NOMO-1 treated with dmso at 0.1 percent for 144 hours (cell line): ENCODE results near the gene CACNA1G.

ENCODE experiments used
- DNase-seq: peaks from one replicate; lab custom pipeline; 2025; ENCODE audit not compliant: unreplicated experiment; lab: John Stamatoyannopoulos, UW

Gene CACNA1G

GRCh38 chr17:50533185-50533584 lies 27.3 kb upstream of the CACNA1G start:
- no peak for DNase-seq

GRCh38 chr17:50533720-50534148 lies 26.8 kb upstream of the CACNA1G start:
- no peak for DNase-seq

GRCh38 chr17:50534222-50534978 lies 26.1 kb upstream of the CACNA1G start:
- DNase-seq = no peak

GRCh38 chr17:50534979-50535326 lies 25.6 kb upstream of the CACNA1G start:
- DNase-seq = no peak

GRCh38 chr17:50535407-50535806 lies 25.1 kb upstream of the CACNA1G start:
- no peak for DNase-seq

- DNase-seq = no peak
Observed at GRCh38 chr17:50536683-50537646, 23.6 kb upstream of the CACNA1G start.

GRCh38 chr17:50537721-50538548 lies 22.6 kb upstream of the CACNA1G start:
- no peak for DNase-seq

GRCh38 chr17:50538549-50539410 lies 21.7 kb upstream of the CACNA1G start:
- DNase-seq = no peak

GRCh38 chr17:50539762-50540559 lies 20.6 kb upstream of the CACNA1G start:
- DNase-seq = no peak

- no peak for DNase-seq
Observed at GRCh38 chr17:50540560-50541401, 19.7 kb upstream of the CACNA1G start.

GRCh38 chr17:50541402-50541715 lies 19.2 kb upstream of the CACNA1G start:
- DNase-seq = no peak

- DNase-seq = peak; percentile 32
Observed at GRCh38 chr17:50541716-50542688, 18.5 kb upstream of the CACNA1G start.

GRCh38 chr17:50542795-50543774 lies 17.4 kb upstream of the CACNA1G start:
- no peak for DNase-seq

GRCh38 chr17:50544516-50544915 lies 16.0 kb upstream of the CACNA1G start:
- no peak for DNase-seq

GRCh38 chr17:50545311-50545710 lies 15.2 kb upstream of the CACNA1G start:
- no peak for DNase-seq

GRCh38 chr17:50546701-50547034 lies 13.8 kb upstream of the CACNA1G start:
- DNase-seq = no peak
